ENCODE results near the gene TMC7.

DNA sequence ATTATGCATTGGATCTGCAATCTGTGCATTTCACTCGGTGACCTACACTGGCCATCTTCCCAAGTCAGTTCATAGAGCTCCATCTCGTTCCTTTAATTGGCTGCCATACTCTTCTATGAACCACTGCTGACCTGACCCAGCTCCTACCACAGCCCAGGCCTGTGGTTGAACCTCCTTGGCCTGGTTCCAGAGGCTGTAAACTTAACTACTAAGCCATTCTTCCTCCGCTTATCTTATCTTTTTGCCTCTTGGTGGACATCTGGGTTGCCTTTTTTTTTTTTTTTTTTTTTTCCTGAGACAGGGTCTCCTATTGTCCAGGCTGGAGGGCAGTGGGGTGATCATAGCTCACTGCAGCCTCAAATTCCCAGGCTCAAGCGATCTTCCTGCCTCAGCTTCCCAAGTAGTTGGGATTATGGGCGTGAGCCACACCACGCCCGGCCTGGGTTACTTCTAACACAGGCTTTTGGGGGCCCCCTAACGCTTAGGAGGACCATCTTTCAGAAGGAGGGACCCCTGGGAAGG is 102.0 kb downstream of the TMC7 start:
- TF ChIP-seq, protein P1, sequence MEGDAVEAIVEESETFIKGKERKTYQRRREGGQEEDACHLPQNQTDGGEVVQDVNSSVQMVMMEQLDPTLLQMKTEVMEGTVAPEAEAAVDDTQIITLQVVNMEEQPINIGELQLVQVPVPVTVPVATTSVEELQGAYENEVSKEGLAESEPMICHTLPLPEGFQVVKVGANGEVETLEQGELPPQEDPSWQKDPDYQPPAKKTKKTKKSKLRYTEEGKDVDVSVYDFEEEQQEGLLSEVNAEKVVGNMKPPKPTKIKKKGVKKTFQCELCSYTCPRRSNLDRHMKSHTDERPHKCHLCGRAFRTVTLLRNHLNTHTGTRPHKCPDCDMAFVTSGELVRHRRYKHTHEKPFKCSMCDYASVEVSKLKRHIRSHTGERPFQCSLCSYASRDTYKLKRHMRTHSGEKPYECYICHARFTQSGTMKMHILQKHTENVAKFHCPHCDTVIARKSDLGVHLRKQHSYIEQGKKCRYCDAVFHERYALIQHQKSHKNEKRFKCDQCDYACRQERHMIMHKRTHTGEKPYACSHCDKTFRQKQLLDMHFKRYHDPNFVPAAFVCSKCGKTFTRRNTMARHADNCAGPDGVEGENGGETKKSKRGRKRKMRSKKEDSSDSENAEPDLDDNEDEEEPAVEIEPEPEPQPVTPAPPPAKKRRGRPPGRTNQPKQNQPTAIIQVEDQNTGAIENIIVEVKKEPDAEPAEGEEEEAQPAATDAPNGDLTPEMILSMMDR (IDR thresholded peaks at IDR 0.05 in 2 of 3, conservative IDR thresholded peaks at IDR 0.05 in 1 of 3; ENCODE audit: borderline replicate concordance in 1 of 3, insufficient read depth in 1 of 3, low read depth in 2 of 3, low read length in 2 of 3) = no peak
- no peak for TF ChIP-seq TCF7L2 (IDR thresholded peaks at IDR 0.05; ENCODE audit: borderline replicate concordance, extremely low read depth, insufficient read depth, insufficient read length)
- no peak for TF ChIP-seq CEBPB (IDR thresholded peaks at IDR 0.05; ENCODE audit: low read depth)
- no peak for TF ChIP-seq EZH2 (IDR thresholded peaks at IDR 0.05)
- TF ChIP-seq YY1 (IDR thresholded peaks at IDR 0.05; ENCODE audit: extremely low read depth, insufficient replicate concordance, low read depth, low read length) = no peak
